H1 (cell line): ENCODE results near the gene RBM44. TPM values are rescaled to one million over a fixed set of nuclear protein-coding genes. Genes with fewer than 3 reads are reported as not detected.

Experiments used
- ASH2L ChIP-seq: fragments of 200-600, 300-600 bp; sonication (generic); IDR thresholded peaks from one replicate; pipeline ENCODE4 v1.7.1; 2017; ENCODE audit warnings: low read length
- CBX8 ChIP-seq: fragments of 300-800, 300-1000 bp; sonication (generic); IDR thresholded peaks from 2 replicates; pipeline ENCODE4 v1.7.1; 2016; ENCODE audit warnings: low read depth, low read length, borderline replicate concordance
- CEBPB ChIP-seq: IDR thresholded peaks from 2 replicates; pipeline ENCODE4 v1.6.1; 2012; ENCODE audit warnings: low read depth, low read length
- HDAC6 ChIP-seq: IDR thresholded peaks from one replicate; pipeline ENCODE4 v1.7.1; 2012; ENCODE audit warnings: low read depth, mild to moderate bottlenecking, inconsistent platforms, low read length, moderate library complexity
- MAFK ChIP-seq: IDR thresholded peaks from 2 replicates; pipeline ENCODE4 v1.6.1; 2012; ENCODE audit warnings: low read depth, mild to moderate bottlenecking, improper control_type of control experiment, low read length
- NRF1 ChIP-seq: IDR thresholded peaks from 2 replicates; pipeline ENCODE4 v1.6.1; 2011; ENCODE audit warnings: mild to moderate bottlenecking, low read depth, low read length, improper control_type of control experiment
- SRF ChIP-seq: IDR thresholded peaks from 2 replicates; pipeline ENCODE4 v1.6.1; 2011; ENCODE audit warnings: mild to moderate bottlenecking, low read depth, low read length, moderate library complexity
- SUZ12 ChIP-seq: fragments of 200-600 bp; sonication (generic); IDR thresholded peaks from 2 replicates; pipeline ENCODE4 v1.6.1; 2012; ENCODE audit warnings: mild to moderate bottlenecking, inconsistent platforms, low read length, moderate library complexity, mixed read lengths
- TEAD4 ChIP-seq: IDR thresholded peaks from 2 replicates; pipeline ENCODE4 v1.6.1; 2012; ENCODE audit warnings: low read depth, low read length, inconsistent platforms, mixed read lengths
- polyA plus RNA-seq, 7 experiments: library from polyadenylated mRNA; depleted of rRNA in 3 of 7; stranded (reverse) in 5 of 7; unstranded in 2 of 7; fragments of >200 nt in 5 of 7; fragments of 200-250 nt in 2 of 7; gene quantifications; 1 replicate in 5 of 7; 2 replicates in 1 of 7; 4 replicates in 1 of 7; pipeline versions ENCODE4 v1.2.1 to v1.2.3, GENCODE V29; 2011 to 2013; ENCODE audit warnings: missing spikeins in 2 of 7, mixed read lengths in 2 of 7
- total RNA-seq: library from RNA; stranded (reverse); fragmentation: NEBNext Ultra II Directional; extraction: Animal tissue kit (Norgen Biotek cat#: 25700); gene quantifications from 2 replicates; pipeline ENCODE4 v1.2.1, GENCODE V29; 2021
- TF ChIP-seq, protein P1 (sequence below): fragments of 300-600 bp; sonication (generic); IDR thresholded peaks from 2 replicates; pipeline ENCODE4 v1.7.1; 2012; ENCODE audit warnings: low read length, moderate library complexity, mild to moderate bottlenecking, inconsistent platforms; ENCODE audit not compliant: insufficient replicate concordance
- TF ChIP-seq, protein P2 (sequence below): IDR thresholded peaks from 2 replicates; pipeline ENCODE4 v1.6.1; 2011; ENCODE audit warnings: low read depth, mild to moderate bottlenecking, low read length; ENCODE audit not compliant: insufficient read depth
- TF ChIP-seq, protein P3 (sequence below): IDR thresholded peaks from 2 replicates; pipeline ENCODE4 v1.6.1; 2012; ENCODE audit warnings: inconsistent platforms

RBM44 gene
- total and polyA plus RNA-seq, 2 of the 8 experiments (the other 6 are each of a cell fraction or from before 2014, with no cell fraction given) = 0.12 to 0.43 TPM

DNA sequence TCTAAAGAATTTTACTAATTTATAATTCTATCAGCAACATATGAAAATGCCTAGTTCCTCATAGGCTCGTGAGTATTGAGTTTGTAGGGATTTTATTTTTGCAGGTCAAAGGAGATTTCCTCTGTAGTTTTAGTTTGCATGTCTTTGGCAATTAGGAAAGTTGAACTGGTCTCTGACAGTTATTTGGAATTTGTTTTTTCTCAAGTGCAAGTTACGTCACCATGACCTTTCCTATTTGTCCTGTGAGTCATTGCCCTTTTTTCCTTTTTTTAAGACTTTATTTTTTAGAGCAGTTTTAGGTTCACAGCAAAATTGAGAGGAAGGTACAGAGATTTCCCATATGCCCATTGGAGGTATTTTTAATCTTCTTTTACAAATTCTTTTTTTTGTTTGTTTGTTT lies 89.8 kb downstream of the RBM44 start (continued):
- TF ChIP-seq, protein P1, sequence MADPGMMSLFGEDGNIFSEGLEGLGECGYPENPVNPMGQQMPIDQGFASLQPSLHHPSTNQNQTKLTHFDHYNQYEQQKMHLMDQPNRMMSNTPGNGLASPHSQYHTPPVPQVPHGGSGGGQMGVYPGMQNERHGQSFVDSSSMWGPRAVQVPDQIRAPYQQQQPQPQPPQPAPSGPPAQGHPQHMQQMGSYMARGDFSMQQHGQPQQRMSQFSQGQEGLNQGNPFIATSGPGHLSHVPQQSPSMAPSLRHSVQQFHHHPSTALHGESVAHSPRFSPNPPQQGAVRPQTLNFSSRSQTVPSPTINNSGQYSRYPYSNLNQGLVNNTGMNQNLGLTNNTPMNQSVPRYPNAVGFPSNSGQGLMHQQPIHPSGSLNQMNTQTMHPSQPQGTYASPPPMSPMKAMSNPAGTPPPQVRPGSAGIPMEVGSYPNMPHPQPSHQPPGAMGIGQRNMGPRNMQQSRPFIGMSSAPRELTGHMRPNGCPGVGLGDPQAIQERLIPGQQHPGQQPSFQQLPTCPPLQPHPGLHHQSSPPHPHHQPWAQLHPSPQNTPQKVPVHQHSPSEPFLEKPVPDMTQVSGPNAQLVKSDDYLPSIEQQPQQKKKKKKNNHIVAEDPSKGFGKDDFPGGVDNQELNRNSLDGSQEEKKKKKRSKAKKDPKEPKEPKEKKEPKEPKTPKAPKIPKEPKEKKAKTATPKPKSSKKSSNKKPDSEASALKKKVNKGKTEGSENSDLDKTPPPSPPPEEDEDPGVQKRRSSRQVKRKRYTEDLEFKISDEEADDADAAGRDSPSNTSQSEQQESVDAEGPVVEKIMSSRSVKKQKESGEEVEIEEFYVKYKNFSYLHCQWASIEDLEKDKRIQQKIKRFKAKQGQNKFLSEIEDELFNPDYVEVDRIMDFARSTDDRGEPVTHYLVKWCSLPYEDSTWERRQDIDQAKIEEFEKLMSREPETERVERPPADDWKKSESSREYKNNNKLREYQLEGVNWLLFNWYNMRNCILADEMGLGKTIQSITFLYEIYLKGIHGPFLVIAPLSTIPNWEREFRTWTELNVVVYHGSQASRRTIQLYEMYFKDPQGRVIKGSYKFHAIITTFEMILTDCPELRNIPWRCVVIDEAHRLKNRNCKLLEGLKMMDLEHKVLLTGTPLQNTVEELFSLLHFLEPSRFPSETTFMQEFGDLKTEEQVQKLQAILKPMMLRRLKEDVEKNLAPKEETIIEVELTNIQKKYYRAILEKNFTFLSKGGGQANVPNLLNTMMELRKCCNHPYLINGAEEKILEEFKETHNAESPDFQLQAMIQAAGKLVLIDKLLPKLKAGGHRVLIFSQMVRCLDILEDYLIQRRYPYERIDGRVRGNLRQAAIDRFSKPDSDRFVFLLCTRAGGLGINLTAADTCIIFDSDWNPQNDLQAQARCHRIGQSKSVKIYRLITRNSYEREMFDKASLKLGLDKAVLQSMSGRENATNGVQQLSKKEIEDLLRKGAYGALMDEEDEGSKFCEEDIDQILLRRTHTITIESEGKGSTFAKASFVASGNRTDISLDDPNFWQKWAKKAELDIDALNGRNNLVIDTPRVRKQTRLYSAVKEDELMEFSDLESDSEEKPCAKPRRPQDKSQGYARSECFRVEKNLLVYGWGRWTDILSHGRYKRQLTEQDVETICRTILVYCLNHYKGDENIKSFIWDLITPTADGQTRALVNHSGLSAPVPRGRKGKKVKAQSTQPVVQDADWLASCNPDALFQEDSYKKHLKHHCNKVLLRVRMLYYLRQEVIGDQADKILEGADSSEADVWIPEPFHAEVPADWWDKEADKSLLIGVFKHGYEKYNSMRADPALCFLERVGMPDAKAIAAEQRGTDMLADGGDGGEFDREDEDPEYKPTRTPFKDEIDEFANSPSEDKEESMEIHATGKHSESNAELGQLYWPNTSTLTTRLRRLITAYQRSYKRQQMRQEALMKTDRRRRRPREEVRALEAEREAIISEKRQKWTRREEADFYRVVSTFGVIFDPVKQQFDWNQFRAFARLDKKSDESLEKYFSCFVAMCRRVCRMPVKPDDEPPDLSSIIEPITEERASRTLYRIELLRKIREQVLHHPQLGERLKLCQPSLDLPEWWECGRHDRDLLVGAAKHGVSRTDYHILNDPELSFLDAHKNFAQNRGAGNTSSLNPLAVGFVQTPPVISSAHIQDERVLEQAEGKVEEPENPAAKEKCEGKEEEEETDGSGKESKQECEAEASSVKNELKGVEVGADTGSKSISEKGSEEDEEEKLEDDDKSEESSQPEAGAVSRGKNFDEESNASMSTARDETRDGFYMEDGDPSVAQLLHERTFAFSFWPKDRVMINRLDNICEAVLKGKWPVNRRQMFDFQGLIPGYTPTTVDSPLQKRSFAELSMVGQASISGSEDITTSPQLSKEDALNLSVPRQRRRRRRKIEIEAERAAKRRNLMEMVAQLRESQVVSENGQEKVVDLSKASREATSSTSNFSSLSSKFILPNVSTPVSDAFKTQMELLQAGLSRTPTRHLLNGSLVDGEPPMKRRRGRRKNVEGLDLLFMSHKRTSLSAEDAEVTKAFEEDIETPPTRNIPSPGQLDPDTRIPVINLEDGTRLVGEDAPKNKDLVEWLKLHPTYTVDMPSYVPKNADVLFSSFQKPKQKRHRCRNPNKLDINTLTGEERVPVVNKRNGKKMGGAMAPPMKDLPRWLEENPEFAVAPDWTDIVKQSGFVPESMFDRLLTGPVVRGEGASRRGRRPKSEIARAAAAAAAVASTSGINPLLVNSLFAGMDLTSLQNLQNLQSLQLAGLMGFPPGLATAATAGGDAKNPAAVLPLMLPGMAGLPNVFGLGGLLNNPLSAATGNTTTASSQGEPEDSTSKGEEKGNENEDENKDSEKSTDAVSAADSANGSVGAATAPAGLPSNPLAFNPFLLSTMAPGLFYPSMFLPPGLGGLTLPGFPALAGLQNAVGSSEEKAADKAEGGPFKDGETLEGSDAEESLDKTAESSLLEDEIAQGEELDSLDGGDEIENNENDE = no peak
- TF ChIP-seq SRF (no peak), MAFK (no peak), CBX8 (no peak), HDAC6 (no peak), TEAD4 (no peak), SUZ12 (no peak), NRF1 (no peak), ASH2L (no peak), CEBPB (no peak)
- TF ChIP-seq, protein P2, sequence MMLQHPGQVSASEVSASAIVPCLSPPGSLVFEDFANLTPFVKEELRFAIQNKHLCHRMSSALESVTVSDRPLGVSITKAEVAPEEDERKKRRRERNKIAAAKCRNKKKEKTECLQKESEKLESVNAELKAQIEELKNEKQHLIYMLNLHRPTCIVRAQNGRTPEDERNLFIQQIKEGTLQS = no peak
- TF ChIP-seq, protein P3, sequence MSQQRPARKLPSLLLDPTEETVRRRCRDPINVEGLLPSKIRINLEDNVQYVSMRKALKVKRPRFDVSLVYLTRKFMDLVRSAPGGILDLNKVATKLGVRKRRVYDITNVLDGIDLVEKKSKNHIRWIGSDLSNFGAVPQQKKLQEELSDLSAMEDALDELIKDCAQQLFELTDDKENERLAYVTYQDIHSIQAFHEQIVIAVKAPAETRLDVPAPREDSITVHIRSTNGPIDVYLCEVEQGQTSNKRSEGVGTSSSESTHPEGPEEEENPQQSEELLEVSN = no peak
